Keratinocyte (primary cell): ENCODE data around the gene P4HB. TPM values are rescaled to one million over a fixed set of nuclear protein-coding genes. Genes with fewer than 3 reads are reported as not detected.
A peak's percentile ranks its signal among the peaks of the same experiment; 100 is the strongest.

Experiments used
- DNase-seq: peaks from one replicate; pipeline ENCODE4 v3.0.0-alpha.2; 2011; ENCODE audit warnings: low read depth, missing footprints, low spot score
- FAIRE-seq: peaks from 2 replicates; lab custom pipeline; 2011; peaks lifted over from hg19 to GRCh38; lab: Jason Lieb, UNC
- H2AFZ ChIP-seq: 2 replicates; pipeline ENCODE4 v1.6.0; 2012; ENCODE audit warnings: low read length, control low read depth, inconsistent platforms; ENCODE audit not compliant: control insufficient read depth
- H3K27ac ChIP-seq: 2 replicates; pipeline ENCODE4 v1.5.1; 2011; ENCODE audit warnings: low read length; ENCODE audit not compliant: control insufficient read depth, insufficient read depth
- H3K27me3 ChIP-seq: 3 replicates; pipeline ENCODE4 v1.6.0; 2011; ENCODE audit warnings: low read length; ENCODE audit not compliant: control insufficient read depth, insufficient read depth; ENCODE audit errors: extremely low read depth
- H3K36me3 ChIP-seq, 2 experiments: 2 replicates in 1 of 2; 3 replicates in 1 of 2; pipeline ENCODE4 v1.5.1; 2011; ENCODE audit warnings: low read length in 2 of 2, mild to moderate bottlenecking in 1 of 2; ENCODE audit not compliant: control insufficient read depth in 2 of 2, insufficient read depth in 2 of 2; ENCODE audit errors: extremely low read depth in 1 of 2
- H3K4me1 ChIP-seq: 3 replicates; pipeline ENCODE4 v1.5.1; 2011; ENCODE audit warnings: low read length; ENCODE audit not compliant: control insufficient read depth, insufficient read depth; ENCODE audit errors: extremely low read depth
- H3K4me2 ChIP-seq: 3 replicates; pipeline ENCODE4 v1.6.0; 2011; ENCODE audit warnings: low read depth, low read length; ENCODE audit not compliant: control insufficient read depth, insufficient read depth; ENCODE audit errors: extremely low read depth
- H3K4me3 ChIP-seq, 3 experiments: fragments of 200-600 bp in 1 of 3; sonication (generic) in 1 of 3; 2 replicates in 2 of 3; 3 replicates in 1 of 3; pipeline ENCODE4 v1.5.1; 2011 to 2016; ENCODE audit warnings: low read length in 3 of 3, mild to moderate bottlenecking in 3 of 3, control low read depth in 2 of 3, inconsistent platforms in 1 of 3, low read depth in 1 of 3, mixed read lengths in 1 of 3, mixed run types in 1 of 3, moderate library complexity in 1 of 3; ENCODE audit not compliant: control insufficient read depth in 2 of 3, insufficient read depth in 2 of 3; ENCODE audit errors: extremely low read depth in 1 of 3
- H3K79me2 ChIP-seq: 2 replicates; pipeline ENCODE4 v1.6.0; 2012; ENCODE audit warnings: low read length; ENCODE audit not compliant: control insufficient read depth, insufficient read depth
- H3K9ac ChIP-seq: 3 replicates; pipeline ENCODE4 v1.6.0; 2011; ENCODE audit warnings: low read length; ENCODE audit not compliant: control insufficient read depth, insufficient read depth; ENCODE audit errors: extremely low read depth
- H3K9me1 ChIP-seq: 3 replicates; pipeline ENCODE4 v1.6.0; 2011; ENCODE audit warnings: low read length; ENCODE audit not compliant: control insufficient read depth, insufficient read depth; ENCODE audit errors: extremely low read depth
- H3K9me3 ChIP-seq: 2 replicates; pipeline ENCODE4 v1.5.1; 2012; ENCODE audit warnings: low read depth, low read length; ENCODE audit not compliant: control insufficient read depth
- H4K20me1 ChIP-seq: 3 replicates; pipeline ENCODE4 v1.6.0; 2011; ENCODE audit warnings: low read length; ENCODE audit not compliant: control insufficient read depth, insufficient read depth; ENCODE audit errors: extremely low read depth
- CTCF ChIP-seq, 3 experiments: IDR thresholded peaks in 1 of 3; conservative IDR thresholded peaks in 1 of 3; optimal IDR thresholded peaks in 1 of 3; 2 replicates in 2 of 3; 3 replicates in 1 of 3; pipeline versions ENCODE3 to v1.5.1; 2011; ENCODE audit warnings: low read length in 3 of 3, mild to moderate bottlenecking in 3 of 3, moderate library complexity in 2 of 3, control low read depth in 1 of 3, inconsistent platforms in 1 of 3; ENCODE audit not compliant: insufficient read depth in 2 of 3; ENCODE audit errors: extremely low read depth in 1 of 3
- EZH2 ChIP-seq: IDR thresholded peaks from one replicate; pipeline ENCODE4 v1.6.1; 2012; ENCODE audit warnings: inconsistent platforms, mild to moderate bottlenecking, low read length, moderate library complexity
- dilution Hi-C: fragments of 300-500 bp; cut with MboI; formaldehyde crosslinking; loops from one replicate; pipeline ENCODE4 v1.7.0; 2020; ENCODE audit warnings: low sequenced_read_pairs; ENCODE audit not compliant: extremely low pct_ligation_motif_present
- polyA plus RNA-seq, 5 experiments: library from polyadenylated mRNA; depleted of rRNA in 3 of 5; stranded (reverse) in 3 of 5; stranded (forward) in 1 of 5; unstranded in 1 of 5; fragments of >200 nt; gene quantifications; 1 replicate in 1 of 5; 2 replicates in 3 of 5; 3 replicates in 1 of 5; pipeline versions ENCODE4 v1.2.1 to v1.2.3, GENCODE V29; 2011 to 2012; ENCODE audit warnings: missing spikeins in 2 of 5, low read depth in 1 of 5, low replicate concordance in 1 of 5

Gene P4HB
- polyA plus RNA-seq, 1 donor (not counting 4 experiments of a cell fraction or from before 2014, with no cell fraction given): 149 TPM

GRCh38 chr17:81832608-81833159 is 27.7 kb downstream of the P4HB start:
- Histone ChIP-seq H3K9me3 (no peaks in the 10 kb centered on the region), H3K4me2 (peak overlapping the region; percentile 87), H3K27me3 (no peaks in the 10 kb centered on the region), H3K79me2 (peaks cover 2% of the 10 kb centered on the region), H4K20me1 (no peaks in the 10 kb centered on the region), H3K9ac (peak overlapping the region; percentile 62), H3K4me1 (peaks cover 21% of the 10 kb centered on the region), H3K27ac (no peak overlapping the region), H3K36me3 (peaks cover 0 to 3% of the 10 kb centered on the region in 2 experiments), H2AFZ (peak overlapping the region; percentile 4), H3K9me1 (no peaks in the 10 kb centered on the region), H3K4me3 (peak overlapping the region; percentile 45 to 56 (median 51))
- dilution Hi-C loops: no loop called here
- FAIRE-seq (no peak), DNase-seq (no peak)
- TF ChIP-seq EZH2 (no peak), CTCF (optimal IDR thresholded peaks at IDR 0.05 in 1 of 3, IDR thresholded peaks at IDR 0.05 in 1 of 3, conservative IDR thresholded peaks at IDR 0.05 in 1 of 3; ENCODE audit: extremely low read depth in 1 of 3, insufficient read depth in 2 of 3, low read length in 3 of 3) (no peak)

DNA sequence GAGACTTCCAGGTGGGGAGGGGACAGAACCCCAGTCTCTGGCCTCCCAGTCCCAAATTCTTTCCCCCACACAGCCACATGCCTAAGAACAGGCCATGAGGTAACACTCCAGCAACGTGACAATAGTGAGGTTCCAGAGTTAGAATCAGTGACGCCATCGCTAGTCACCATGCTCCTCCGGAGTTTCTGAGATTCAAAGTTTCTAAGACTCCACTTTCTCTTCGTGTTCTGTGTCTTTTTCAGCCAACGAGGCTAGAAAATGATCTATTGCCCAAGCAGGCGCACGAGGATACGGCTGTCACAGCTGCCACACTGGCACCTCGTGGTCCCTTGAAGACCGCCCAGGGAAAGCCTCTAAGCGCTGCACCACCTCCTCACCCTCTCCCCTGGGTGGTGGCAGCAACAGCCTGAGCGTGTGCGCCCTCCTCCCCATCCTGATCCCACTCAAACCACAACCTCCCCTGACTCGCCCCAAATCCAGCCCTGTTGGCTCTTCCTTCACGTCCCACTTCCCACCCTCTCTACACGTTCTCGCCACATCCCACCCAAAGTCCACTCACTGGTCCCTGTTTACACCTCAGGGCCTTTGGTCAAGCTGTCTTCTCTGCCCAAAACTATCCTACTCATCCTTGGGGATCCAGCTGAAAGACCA is 28.3 kb downstream of the P4HB start:
- Histone ChIP-seq H3K9me1 (no peaks in the 10 kb centered on the region), H3K4me3 (peak overlapping the region; percentile 45 to 56 (median 51)), H3K4me1 (peaks cover 21% of the 10 kb centered on the region), H4K20me1 (no peaks in the 10 kb centered on the region), H2AFZ (no peak overlapping the region), H3K9me3 (no peaks in the 10 kb centered on the region), H3K4me2 (peak overlapping the region; percentile 87), H3K9ac (peak overlapping the region; percentile 62), H3K27ac (peak overlapping the region; percentile 15), H3K79me2 (peaks cover 2% of the 10 kb centered on the region), H3K36me3 (peaks cover 0 to 3% of the 10 kb centered on the region in 2 experiments), H3K27me3 (no peaks in the 10 kb centered on the region)
- DNase-seq (no peak), FAIRE-seq (peak; percentile 59)
- dilution Hi-C loops: no loop called here
- no peak for TF ChIP-seq EZH2
- no peak for TF ChIP-seq CTCF (optimal IDR thresholded peaks at IDR 0.05 in 1 of 3, IDR thresholded peaks at IDR 0.05 in 1 of 3, conservative IDR thresholded peaks at IDR 0.05 in 1 of 3; ENCODE audit: extremely low read depth in 1 of 3, insufficient read depth in 2 of 3, low read length in 3 of 3)
